GM23248 (cell line): ENCODE results near the gene SEBOX.

Source experiments
- EZH2 ChIP-seq: fragments of 200-600 bp; sonication (generic); IDR thresholded peaks from 2 replicates; pipeline ENCODE4 v1.6.1; 2018; ENCODE audit warnings: antibody characterized with exemption, mild to moderate bottlenecking; ENCODE audit not compliant: insufficient read depth, poor library complexity, severe bottlenecking
- EZH2phosphoT487 ChIP-seq: fragments of 200-600 bp; sonication (generic); IDR thresholded peaks from 2 replicates; pipeline ENCODE4 v1.6.1; 2018; ENCODE audit warnings: antibody characterized with exemption, moderate library complexity, mild to moderate bottlenecking, low read depth; ENCODE audit not compliant: insufficient read depth

GRCh38 chr17:28398280-28398981, 33.4 kb upstream of the SEBOX start:
- no peak for TF ChIP-seq EZH2
- TF ChIP-seq EZH2phosphoT487: no peak
